GM13976 (cell line): ENCODE measurements around the gene CUX1.

Experiments
- DNase-seq: peaks from one replicate; pipeline ENCODE4 v3.0.0; 2012; ENCODE audit warnings: low spot score
- in situ Hi-C: fragments of 300-500 bp; cut with MboI; formaldehyde crosslinking; loops from one replicate; pipeline ENCODE4 v1.12.0; 2022; ENCODE audit warnings: low sequenced_read_pairs, mixed read lengths, inconsistent platforms; ENCODE audit not compliant: unreplicated experiment
- TF ChIP-seq, protein P1 (sequence below): IDR thresholded peaks from 2 replicates; pipeline ENCODE4 v1.5.1; 2012; ENCODE audit warnings: borderline replicate concordance, mild to moderate bottlenecking; ENCODE audit not compliant: insufficient read depth; ENCODE audit errors: extremely low read depth, missing control alignments, control extremely low read depth

CUX1 gene

DNA sequence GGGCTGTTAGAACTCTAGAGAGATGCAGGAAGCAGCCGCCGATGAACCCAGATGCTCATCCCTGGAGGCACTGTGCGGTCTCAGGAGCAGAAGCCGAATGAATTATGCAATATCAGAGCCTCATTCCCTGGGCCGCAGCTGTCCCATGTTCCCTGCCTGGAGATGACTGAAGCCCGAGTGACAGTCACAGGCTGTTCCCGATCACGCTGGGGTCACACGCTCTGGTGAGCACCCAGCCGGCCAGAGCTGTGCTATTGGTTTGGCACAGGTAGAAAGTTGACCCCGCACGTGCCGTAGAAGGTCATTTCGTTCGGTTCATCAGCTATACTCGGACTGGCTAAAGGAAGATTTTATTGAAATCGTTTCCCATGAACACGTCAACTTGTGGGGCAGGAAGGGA is 328.7 kb downstream of the CUX1 start:
- in situ Hi-C loops = no loop called here
- no peak for DNase-seq
- TF ChIP-seq, protein P1, sequence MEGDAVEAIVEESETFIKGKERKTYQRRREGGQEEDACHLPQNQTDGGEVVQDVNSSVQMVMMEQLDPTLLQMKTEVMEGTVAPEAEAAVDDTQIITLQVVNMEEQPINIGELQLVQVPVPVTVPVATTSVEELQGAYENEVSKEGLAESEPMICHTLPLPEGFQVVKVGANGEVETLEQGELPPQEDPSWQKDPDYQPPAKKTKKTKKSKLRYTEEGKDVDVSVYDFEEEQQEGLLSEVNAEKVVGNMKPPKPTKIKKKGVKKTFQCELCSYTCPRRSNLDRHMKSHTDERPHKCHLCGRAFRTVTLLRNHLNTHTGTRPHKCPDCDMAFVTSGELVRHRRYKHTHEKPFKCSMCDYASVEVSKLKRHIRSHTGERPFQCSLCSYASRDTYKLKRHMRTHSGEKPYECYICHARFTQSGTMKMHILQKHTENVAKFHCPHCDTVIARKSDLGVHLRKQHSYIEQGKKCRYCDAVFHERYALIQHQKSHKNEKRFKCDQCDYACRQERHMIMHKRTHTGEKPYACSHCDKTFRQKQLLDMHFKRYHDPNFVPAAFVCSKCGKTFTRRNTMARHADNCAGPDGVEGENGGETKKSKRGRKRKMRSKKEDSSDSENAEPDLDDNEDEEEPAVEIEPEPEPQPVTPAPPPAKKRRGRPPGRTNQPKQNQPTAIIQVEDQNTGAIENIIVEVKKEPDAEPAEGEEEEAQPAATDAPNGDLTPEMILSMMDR = no peak

DNA sequence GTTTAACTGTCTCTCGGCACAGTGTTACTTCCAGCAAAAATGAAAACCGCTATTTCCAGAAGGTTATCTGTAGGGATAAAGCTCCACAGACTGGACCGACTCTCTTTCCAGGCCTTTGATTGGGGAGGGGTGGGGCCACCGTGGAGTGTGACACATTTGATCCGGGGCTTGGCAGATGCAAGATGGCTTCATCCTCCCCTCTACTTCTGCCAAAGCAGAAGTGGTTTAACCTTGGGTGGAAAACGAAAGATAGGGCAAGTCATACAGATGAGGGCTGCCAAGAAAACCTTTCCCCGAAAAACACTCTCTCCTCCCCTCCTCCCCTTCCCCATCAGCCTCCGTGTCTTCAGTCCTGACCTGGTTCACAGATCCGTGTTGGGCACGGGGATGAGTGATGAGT is 329.6 kb downstream of the CUX1 start:
- in situ Hi-C loops = no loop called here
- TF ChIP-seq, protein P1 = no peak
- DNase-seq = no peak

DNA sequence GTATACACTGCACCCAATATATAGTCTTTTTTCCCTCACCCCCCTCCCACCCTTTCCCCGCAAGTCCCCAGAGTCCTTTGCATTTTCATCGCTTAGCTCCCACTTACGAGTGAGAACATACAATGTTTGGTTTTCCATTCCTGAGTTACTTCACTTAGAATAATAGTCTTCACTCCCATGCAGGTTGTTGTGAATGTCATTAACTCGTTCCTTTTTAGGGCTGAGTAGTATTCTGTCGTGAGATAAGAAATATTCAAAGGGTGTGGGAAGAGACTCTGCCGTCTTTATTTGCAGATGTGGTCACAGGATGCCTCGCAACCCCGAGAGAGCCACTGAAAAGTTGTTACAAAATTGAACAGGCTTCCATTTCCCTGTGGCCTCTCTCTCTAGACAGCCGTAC is 331.4 kb downstream of the CUX1 start:
- TF ChIP-seq, protein P1 = no peak
- in situ Hi-C loops = no loop called here
- DNase-seq = no peak

DNA sequence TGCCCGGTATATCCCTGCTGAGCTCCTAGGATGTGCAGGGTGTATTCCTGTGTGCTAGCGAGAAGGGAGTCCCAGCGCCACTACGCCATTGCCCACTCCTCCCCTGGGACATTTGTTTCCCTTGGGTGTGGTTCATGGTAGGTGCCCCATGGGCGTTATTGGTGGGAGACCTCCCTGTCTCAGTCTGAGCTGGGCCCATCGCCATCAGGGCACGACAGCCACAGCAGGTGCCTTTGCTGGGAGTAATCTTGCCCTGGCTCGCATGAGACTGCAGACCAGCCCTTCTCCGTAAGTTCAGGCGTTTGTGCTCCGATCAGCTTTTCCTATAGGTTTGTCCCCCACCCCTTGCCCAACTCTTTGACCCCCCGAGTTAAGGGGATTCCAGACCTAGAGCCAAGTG is 332.0 kb downstream of the CUX1 start:
- TF ChIP-seq, protein P1 = no peak
- in situ Hi-C loops = no loop called here
- DNase-seq = no peak

DNA sequence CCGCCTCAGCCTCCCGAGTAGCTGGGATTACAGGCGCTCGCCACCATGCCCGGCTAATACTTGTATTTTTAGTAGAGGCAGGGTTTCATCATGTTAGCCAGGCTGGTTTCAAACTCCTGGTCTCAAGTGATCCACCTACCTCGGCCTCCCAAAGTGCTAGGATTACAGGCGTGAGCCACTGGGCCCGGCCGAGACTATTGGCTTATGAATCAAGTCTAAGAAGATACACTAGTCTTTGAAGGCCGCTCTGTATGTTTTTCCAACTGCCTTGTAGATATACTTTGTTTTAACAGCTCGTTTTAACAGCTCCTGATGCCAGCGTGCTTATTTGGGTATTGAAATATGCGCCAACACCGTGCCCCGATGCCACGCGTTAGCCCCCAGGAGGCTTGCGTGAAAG is 332.8 kb downstream of the CUX1 start:
- TF ChIP-seq, protein P1 = no peak
- in situ Hi-C loops = no loop called here
- no peak for DNase-seq

DNA sequence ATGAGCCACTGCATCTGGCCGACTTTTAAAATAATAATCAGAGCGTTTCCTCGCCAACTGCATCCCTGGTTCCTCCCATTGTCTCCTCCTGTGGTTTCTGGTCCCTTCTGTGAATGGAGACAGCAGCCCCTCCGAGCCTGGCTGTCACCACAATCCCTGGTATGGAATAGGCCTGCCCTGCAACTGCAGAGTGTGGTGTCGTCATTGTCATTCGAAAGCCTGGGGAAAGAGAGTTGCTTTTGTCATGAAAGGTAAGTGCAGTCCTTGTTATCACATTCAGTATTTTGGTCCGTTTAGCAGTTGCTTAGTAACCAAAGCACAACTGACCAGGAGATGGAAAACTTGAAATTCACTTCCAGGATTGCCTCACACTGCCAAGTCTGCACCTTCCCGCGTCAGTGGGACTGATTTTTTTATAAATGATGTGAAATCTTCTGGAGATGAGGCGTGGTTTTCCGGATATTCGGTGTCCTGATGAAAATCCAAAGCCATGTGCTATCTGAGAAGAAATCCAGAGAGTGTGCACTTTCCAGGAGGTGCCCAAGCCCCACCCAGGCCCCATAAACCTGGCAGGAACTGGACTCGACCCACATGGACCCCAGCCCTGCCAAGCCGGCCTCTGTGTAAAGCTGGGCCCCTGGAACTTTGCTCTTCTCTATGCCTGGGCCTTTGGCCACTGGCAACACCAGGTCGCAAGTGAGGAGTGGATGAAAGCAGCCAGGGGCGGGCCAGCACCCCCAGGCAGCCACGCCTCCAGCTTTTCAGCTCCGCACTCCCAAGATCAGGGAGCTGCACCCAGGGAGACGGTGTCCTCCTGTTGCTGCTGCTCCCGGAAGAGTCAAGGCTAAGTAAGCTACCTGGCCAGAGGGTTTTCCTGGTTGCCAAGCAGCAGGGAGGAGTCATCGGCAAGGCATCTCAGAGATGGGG is 335.5 kb downstream of the CUX1 start:
- in situ Hi-C loops = no loop called here
- TF ChIP-seq, protein P1 = no peak
- DNase-seq = no peak
